HCT116 (cell line): ENCODE results near the gene ALDH1L1. TPM values are rescaled to one million over a fixed set of nuclear protein-coding genes. Genes with fewer than 3 reads are reported as not detected.

Source experiments
- ATAC-seq: fragments of 200-7000 bp; cut with Tn5 transposase; 2 replicates; pipeline ENCODE4 v1.9.1; 2020; ENCODE audit warnings: mild to moderate bottlenecking, moderate library complexity
- BruUV-seq: library from RNA; stranded (reverse); fragments of 400-500 nt; replicated peaks from 2 replicates; lab custom pipeline; 2021; lab: Mats Ljungman, UMichigan
- CTCF ChIA-PET: fragments of 300-600 bp; sonication (Branson Sonifier 250); formaldehyde crosslinking; loops from one replicate; lab custom pipeline; 2021; ENCODE audit warnings: antibody characterized with exemption; lab: Charles Lee
- POLR2A ChIA-PET: fragments of 300-600, 350-600 bp; sonication (Branson Sonifier 250); formaldehyde crosslinking; loops from one replicate; lab custom pipeline; 2021; ENCODE audit warnings: antibody characterized with exemption; lab: Charles Lee
- RAD21 ChIA-PET, 2 experiments: fragments of 300-600 bp; sonication (Branson Sonifier 250); formaldehyde crosslinking; loops; one replicate each; lab custom pipeline; 2023; ENCODE audit warnings: low total read pairs in 2 of 2; ENCODE audit not compliant: uncharacterized antibody in 2 of 2, unreplicated experiment in 2 of 2, low non-redundant PET in 1 of 2; lab: Charles Lee
- DNase-seq: peaks from one replicate; pipeline ENCODE4 v3.0.0-alpha.2; 2010; ENCODE audit warnings: low read depth, low spot score
- H2AFZ ChIP-seq: fragments of 200-600 bp; shearing (Covaris generic), sonication (generic); 2 replicates; pipeline ENCODE4 v1.6.1; 2017; ENCODE audit warnings: low read depth, mixed run types, mixed read lengths, antibody characterized with exemption, low read length; ENCODE audit not compliant: poor library complexity, severe bottlenecking
- H3K27ac ChIP-seq: 2 replicates; pipeline ENCODE4 v1.5.1; 2012; ENCODE audit warnings: low read depth, low read length
- H3K27me3 ChIP-seq: fragments of 200-600 bp; sonication (generic); 2 replicates; pipeline ENCODE4 v1.6.1; 2016; ENCODE audit warnings: mixed run types, low read length, mixed read lengths; ENCODE audit not compliant: insufficient read depth
- H3K36me3 ChIP-seq, 2 experiments: fragments of 200-500 bp in 1 of 2; fragments of 200-600 bp in 1 of 2; sonication (Bioruptor generic) in 1 of 2; sonication (generic) in 1 of 2; 2 replicates each; pipeline versions ENCODE4 v1.5.1 to v1.6.1; 2014 to 2016; ENCODE audit warnings: low read length in 2 of 2, inconsistent platforms in 1 of 2, mixed read lengths in 1 of 2, mixed run types in 1 of 2; ENCODE audit not compliant: insufficient read depth in 2 of 2, control insufficient read depth in 1 of 2
- H3K4me1 ChIP-seq, 2 experiments: fragments of 200-600 bp in 1 of 2; sonication (generic) in 1 of 2; 2 replicates each; pipeline versions ENCODE4 v1.5.1 to v1.6.1; 2012 to 2017; ENCODE audit warnings: low read length in 2 of 2, inconsistent platforms in 1 of 2, mild to moderate bottlenecking in 1 of 2, mixed read lengths in 1 of 2, mixed run types in 1 of 2, moderate library complexity in 1 of 2; ENCODE audit not compliant: insufficient read depth in 2 of 2, control insufficient read depth in 1 of 2
- H3K4me2 ChIP-seq: fragments of 200-600 bp; sonication (generic); 2 replicates; pipeline ENCODE4 v1.6.1; 2017; ENCODE audit warnings: mixed run types, low read length, mixed read lengths
- H3K4me3 ChIP-seq, 2 experiments: fragments of 200-600 bp in 1 of 2; sonication (generic) in 1 of 2; replicated peaks in 1 of 2; 2 replicates each; pipeline ENCODE4 v1.5.1; 2011 to 2016; ENCODE audit warnings: low read length in 2 of 2, control low read depth in 1 of 2, low read depth in 1 of 2, mild to moderate bottlenecking in 1 of 2, mixed read lengths in 1 of 2, mixed run types in 1 of 2
- H3K79me2 ChIP-seq: fragments of 200-600 bp; sonication (generic); 2 replicates; pipeline ENCODE4 v1.6.1; 2017; ENCODE audit warnings: mild to moderate bottlenecking, mixed run types, low read length, moderate library complexity, mixed read lengths; ENCODE audit not compliant: insufficient read depth
- H3K9ac ChIP-seq: fragments of 200-600 bp; sonication (generic); 2 replicates; pipeline ENCODE4 v1.6.1; 2016; ENCODE audit warnings: low read length, mixed read lengths
- H3K9me2 ChIP-seq: fragments of 200-600 bp; sonication (generic), shearing (Covaris generic); 2 replicates; pipeline ENCODE4 v1.6.1; 2017; ENCODE audit warnings: mixed run types, mild to moderate bottlenecking, moderate library complexity; ENCODE audit not compliant: insufficient read depth
- H3K9me3 ChIP-seq, 2 experiments: fragments of 200-500 bp in 1 of 2; fragments of 200-600 bp in 1 of 2; sonication (Bioruptor generic) in 1 of 2; sonication (generic) in 1 of 2; 2 replicates each; pipeline ENCODE4 v1.6.1; 2014 to 2017; ENCODE audit warnings: low read length in 2 of 2, mixed read lengths in 2 of 2, inconsistent platforms in 1 of 2, low read depth in 1 of 2, mild to moderate bottlenecking in 1 of 2, mixed run types in 1 of 2, moderate library complexity in 1 of 2; ENCODE audit not compliant: control insufficient read depth in 1 of 2, insufficient read depth in 1 of 2
- H4K20me1 ChIP-seq: fragments of 200-600 bp; sonication (generic), shearing (Covaris generic); 2 replicates; pipeline ENCODE4 v1.6.1; 2017; ENCODE audit warnings: mixed run types, mild to moderate bottlenecking, moderate library complexity; ENCODE audit not compliant: insufficient read depth
- CBX3 ChIP-seq: IDR thresholded peaks from 2 replicates; pipeline ENCODE4 v1.6.1; 2012; ENCODE audit warnings: low read depth
- CEBPB ChIP-seq: IDR thresholded peaks from 2 replicates; pipeline ENCODE4 v1.6.1; 2012; ENCODE audit warnings: low read depth
- FOSL1 ChIP-seq: IDR thresholded peaks from 2 replicates; pipeline ENCODE4 v1.6.1; 2012; ENCODE audit warnings: low read depth
- JUND ChIP-seq: IDR thresholded peaks from 2 replicates; pipeline ENCODE4 v1.6.1; 2012
- MAX ChIP-seq: IDR thresholded peaks from 2 replicates; pipeline ENCODE4 v1.6.1; 2012
- POLR2AphosphoS5 ChIP-seq: IDR thresholded peaks from 2 replicates; pipeline ENCODE4 v1.6.1; 2011; ENCODE audit warnings: mild to moderate bottlenecking, low read depth, low read length, moderate library complexity
- RAD21 ChIP-seq: IDR thresholded peaks from 2 replicates; pipeline ENCODE4 v1.6.1; 2012; ENCODE audit warnings: low read depth, mild to moderate bottlenecking
- REST ChIP-seq: IDR thresholded peaks from 2 replicates; pipeline ENCODE4 v1.6.1; 2012; ENCODE audit warnings: low read depth
- SP1 ChIP-seq: IDR thresholded peaks from 2 replicates; pipeline ENCODE4 v1.6.1; 2012; ENCODE audit warnings: low read depth
- intact Hi-C: fragments of 100-400 bp; cut with micrococcal nuclease; formaldehyde crosslinking; loops from 2 replicates; pipeline ENCODE4 v1.10.0; 2022
- total RNA-seq: library from RNA; stranded (reverse); gene quantifications from one replicate; pipeline ENCODE4 v1.2.1, GENCODE V29; 2021; ENCODE audit not compliant: unreplicated experiment
- TF ChIP-seq, protein P1 (sequence below), 3 experiments: fragments of 200-600 bp in 1 of 3; sonication (generic) in 1 of 3; IDR thresholded peaks in 2 of 3; conservative IDR thresholded peaks in 1 of 3; 2 replicates each; pipeline ENCODE4 v1.5.1; 2012 to 2017; ENCODE audit warnings: low read depth in 2 of 3, low read length in 2 of 3, antibody characterized with exemption in 1 of 3, borderline replicate concordance in 1 of 3, control low read depth in 1 of 3, mild to moderate bottlenecking in 1 of 3, mixed read lengths in 1 of 3, mixed run types in 1 of 3, moderate library complexity in 1 of 3; ENCODE audit not compliant: insufficient read depth in 1 of 3

ALDH1L1 gene
- total RNA-seq, 1 experiment from 2014 or later, result 0.81 TPM

GRCh38 chr3:126081618-126082361 lies 98.6 kb downstream of the ALDH1L1 start:
- Histone ChIP-seq H4K20me1 (no peaks in the 10 kb centered on the region), H3K79me2 (peaks cover 15% of the 10 kb centered on the region; the same call in 1 of the 2 replicates), H3K4me3 (no peak overlapping the region; a peak in 1 of 4 replicates), H3K36me3 (no peaks in the 10 kb centered on the region), H3K9me3 (no peaks in the 10 kb centered on the region), H3K4me1 (peaks cover 14 to 35% of the 10 kb centered on the region in 2 experiments), H2AFZ (no peak overlapping the region), H3K27ac (peak overlapping the region; percentile 63), H3K4me2 (peak overlapping the region; percentile 94), H3K27me3 (no peaks in the 10 kb centered on the region), H3K9ac (no peak overlapping the region), H3K9me2 (no peaks in the 10 kb centered on the region)
- intact Hi-C loops, result no loop called here
- ChIA-PET POLR2A (no interaction called here), CTCF (no interaction called here), RAD21 (no interaction called here)
- ATAC-seq (peak; percentile 49), DNase-seq (peak; percentile 48)
- BruUV-seq, result no TSS peak
- TF ChIP-seq POLR2AphosphoS5 (peak; percentile 34; the same call in 1 of the 2 replicates), CBX3 (peak; percentile 89), REST (no peak), CEBPB (no peak), SP1 (peak; percentile 47), MAX (peak; percentile 91), RAD21 (no peak), FOSL1 (peak; percentile 48), JUND (peak; percentile 57; the same call in 1 of the 2 replicates)
- TF ChIP-seq, protein P1, sequence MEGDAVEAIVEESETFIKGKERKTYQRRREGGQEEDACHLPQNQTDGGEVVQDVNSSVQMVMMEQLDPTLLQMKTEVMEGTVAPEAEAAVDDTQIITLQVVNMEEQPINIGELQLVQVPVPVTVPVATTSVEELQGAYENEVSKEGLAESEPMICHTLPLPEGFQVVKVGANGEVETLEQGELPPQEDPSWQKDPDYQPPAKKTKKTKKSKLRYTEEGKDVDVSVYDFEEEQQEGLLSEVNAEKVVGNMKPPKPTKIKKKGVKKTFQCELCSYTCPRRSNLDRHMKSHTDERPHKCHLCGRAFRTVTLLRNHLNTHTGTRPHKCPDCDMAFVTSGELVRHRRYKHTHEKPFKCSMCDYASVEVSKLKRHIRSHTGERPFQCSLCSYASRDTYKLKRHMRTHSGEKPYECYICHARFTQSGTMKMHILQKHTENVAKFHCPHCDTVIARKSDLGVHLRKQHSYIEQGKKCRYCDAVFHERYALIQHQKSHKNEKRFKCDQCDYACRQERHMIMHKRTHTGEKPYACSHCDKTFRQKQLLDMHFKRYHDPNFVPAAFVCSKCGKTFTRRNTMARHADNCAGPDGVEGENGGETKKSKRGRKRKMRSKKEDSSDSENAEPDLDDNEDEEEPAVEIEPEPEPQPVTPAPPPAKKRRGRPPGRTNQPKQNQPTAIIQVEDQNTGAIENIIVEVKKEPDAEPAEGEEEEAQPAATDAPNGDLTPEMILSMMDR (IDR thresholded peaks at IDR 0.05 in 2 of 3, conservative IDR thresholded peaks at IDR 0.05 in 1 of 3; ENCODE audit: borderline replicate concordance in 1 of 3, insufficient read depth in 1 of 3, low read depth in 2 of 3, low read length in 2 of 3), result peak in 2 of 3 experiments; percentile 63 to 71; a peak in 4 of 6 replicates
